HG03575 (cell line): ENCODE results near the gene ATP2A2.

Experiments used
- ATAC-seq: cut with Tn5 transposase; IDR thresholded peaks from one replicate; pipeline ENCODE4 v1.9.1; 2021; ENCODE audit not compliant: unreplicated experiment, insufficient number of reproducible peaks, low FRiP score; ENCODE audit errors: extremely low read depth

Gene ATP2A2

GRCh38 chr12:110280779-110281548 lies at the start of gene ATP2A2:
Gene ATP2A2, plus strand, starts transcription at chr12:110281247. Its CDS starts 543 bp downstream, at chr12:110281790.
- no peak for ATAC-seq

GRCh38 chr12:110233212-110233903 lies 47.7 kb upstream of the ATP2A2 start:
- ATAC-seq: no peak

- ATAC-seq: no peak
These were observed 46.7 kb upstream of the ATP2A2 start for GRCh38 chr12:110234331-110234751.

- no peak for ATAC-seq
These were observed 46.3 kb upstream of the ATP2A2 start for GRCh38 chr12:110234755-110235154.

GRCh38 chr12:110235383-110235782 lies 45.7 kb upstream of the ATP2A2 start:
- no peak for ATAC-seq

- ATAC-seq: no peak
These were observed 37.8 kb upstream of the ATP2A2 start for GRCh38 chr12:110243227-110243626.

GRCh38 chr12:110244372-110244771 lies 36.7 kb upstream of the ATP2A2 start:
- no peak for ATAC-seq

GRCh38 chr12:110244829-110245228 lies 36.2 kb upstream of the ATP2A2 start:
- ATAC-seq: no peak

GRCh38 chr12:110245369-110245772 lies 35.7 kb upstream of the ATP2A2 start:
- no peak for ATAC-seq

GRCh38 chr12:110246636-110247339 lies 34.3 kb upstream of the ATP2A2 start:
- ATAC-seq: no peak

- ATAC-seq: no peak
These were observed 33.5 kb upstream of the ATP2A2 start for GRCh38 chr12:110247340-110248095.

GRCh38 chr12:110248096-110248447 lies 33.0 kb upstream of the ATP2A2 start:
- ATAC-seq: no peak

- ATAC-seq: no peak
These were observed 31.9 kb upstream of the ATP2A2 start for GRCh38 chr12:110249105-110249504.

- no peak for ATAC-seq
These were observed 31.3 kb upstream of the ATP2A2 start for GRCh38 chr12:110249716-110250225.

- ATAC-seq: no peak
These were observed 29.7 kb upstream of the ATP2A2 start for GRCh38 chr12:110251381-110251780.

GRCh38 chr12:110252716-110253115 lies 28.3 kb upstream of the ATP2A2 start:
- ATAC-seq: no peak

- no peak for ATAC-seq
These were observed 27.9 kb upstream of the ATP2A2 start for GRCh38 chr12:110253176-110253575.

GRCh38 chr12:110254971-110255540 lies 26.0 kb upstream of the ATP2A2 start:
- no peak for ATAC-seq
